HEK293T (cell line): ENCODE results near the gene KIFC3.

Experiments
- BHLHE40 ChIP-seq: fragments of 450-650 bp; IDR thresholded peaks from 2 replicates; pipeline ENCODE4 v1.6.1; 2016; ENCODE audit warnings: mild to moderate bottlenecking, moderate library complexity, borderline replicate concordance
- ELF4 ChIP-seq: fragments of 450-650 bp; IDR thresholded peaks from 2 replicates; pipeline ENCODE4 v1.6.1; 2017; ENCODE audit warnings: antibody characterized with exemption
- SP1 ChIP-seq: fragments of 450-650 bp; IDR thresholded peaks from 2 replicates; pipeline ENCODE4 v1.6.1; 2017
- TARDBP ChIP-seq: fragments of 450-650 bp; IDR thresholded peaks from 2 replicates; pipeline ENCODE4 v1.6.1; 2016
- ZNF384 ChIP-seq: fragments of 450-650 bp; IDR thresholded peaks from 2 replicates; pipeline ENCODE4 v1.6.1; 2016

DNA sequence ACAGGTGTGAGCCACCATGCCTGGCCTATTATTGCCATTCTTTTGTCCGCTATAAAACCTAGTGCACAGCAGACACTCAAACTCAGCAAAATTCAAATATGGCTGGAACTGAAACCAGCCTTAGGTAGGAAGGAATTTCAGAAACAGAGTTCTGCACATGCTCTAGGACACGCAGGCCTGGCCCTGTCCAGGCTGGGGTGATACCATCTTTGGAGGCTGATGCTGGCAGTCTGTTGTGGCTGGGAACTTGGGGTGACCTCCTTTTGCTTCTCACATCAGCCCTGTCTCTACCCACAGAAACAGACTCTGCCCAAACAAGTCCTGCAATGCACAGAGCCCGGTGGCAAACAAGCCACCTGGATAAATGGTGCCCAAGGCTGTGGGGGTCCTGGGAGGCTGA is 12.6 kb upstream of the KIFC3 start:
- TF ChIP-seq SP1: no peak
- no peak for TF ChIP-seq BHLHE40
- no peak for TF ChIP-seq TARDBP
- TF ChIP-seq ELF4: no peak
- no peak for TF ChIP-seq ZNF384
